ENCODE data around the gene EFCAB13.
"Not testable (repeated sequence)": the region's sequence is repeated elsewhere in the genome, so short reads cannot be mapped to it uniquely, and the experiment has no call there.

Gene EFCAB13

GRCh38 chr17:47373002-47373401 is 49.2 kb downstream of the EFCAB13 start:
- no peak overlapping the region for H2AFZ ChIP-seq
- no peak overlapping the region for H3K4me3 ChIP-seq (ENCODE audit: low read depth, low read length)
- no peak overlapping the region for H3K9ac ChIP-seq
- no peaks in the 10 kb centered on the region for H3K4me1 ChIP-seq
- no peak overlapping the region for H3K27ac ChIP-seq
- no peaks in the 10 kb centered on the region for H3K27me3 ChIP-seq (ENCODE audit: control insufficient read depth, insufficient read depth, low read length)
- no peaks in the 10 kb centered on the region for H3K79me2 ChIP-seq
- no peak overlapping the region for H3K4me2 ChIP-seq (ENCODE audit: low read length)
- H3K9me3 ChIP-seq (ENCODE audit: control insufficient read depth, low read length): no peaks in the 10 kb centered on the region
- no peak for TF ChIP-seq CTCF (IDR thresholded peaks at IDR 0.05)
- H3K36me3 ChIP-seq (ENCODE audit: control insufficient read depth, insufficient read depth, low read length): no peaks in the 10 kb centered on the region

GRCh38 chr17:47376247-47376646 is 52.5 kb downstream of the EFCAB13 start:
- Histone ChIP-seq H2AFZ (no peak overlapping the region), H3K9ac (no peak overlapping the region), H3K9me3 (ENCODE audit: control insufficient read depth, low read length) (no peaks in the 10 kb centered on the region), H3K27ac (no peak overlapping the region), H3K79me2 (no peaks in the 10 kb centered on the region), H3K36me3 (ENCODE audit: control insufficient read depth, insufficient read depth, low read length) (no peaks in the 10 kb centered on the region), H3K4me2 (ENCODE audit: low read length) (no peak overlapping the region), H3K4me3 (ENCODE audit: low read depth, low read length) (no peak overlapping the region), H3K27me3 (ENCODE audit: control insufficient read depth, insufficient read depth, low read length) (no peaks in the 10 kb centered on the region), H3K4me1 (no peaks in the 10 kb centered on the region)
- TF ChIP-seq CTCF (IDR thresholded peaks at IDR 0.05): no peak

- Histone ChIP-seq H3K27ac (no peak overlapping the region), H3K36me3 (ENCODE audit: control insufficient read depth, insufficient read depth, low read length) (no peaks in the 10 kb centered on the region), H3K4me2 (ENCODE audit: low read length) (no peak overlapping the region), H3K9me3 (ENCODE audit: control insufficient read depth, low read length) (no peaks in the 10 kb centered on the region), H3K4me3 (ENCODE audit: low read depth, low read length) (no peak overlapping the region), H3K9ac (no peak overlapping the region), H3K27me3 (ENCODE audit: control insufficient read depth, insufficient read depth, low read length) (no peaks in the 10 kb centered on the region), H3K4me1 (no peaks in the 10 kb centered on the region), H3K79me2 (no peaks in the 10 kb centered on the region), H2AFZ (no peak overlapping the region)
- TF ChIP-seq CTCF (IDR thresholded peaks at IDR 0.05): no peak
These were observed 65.1 kb downstream of the EFCAB13 start for GRCh38 chr17:47388825-47389224.

GRCh38 chr17:47397532-47398128 is 73.9 kb downstream of the EFCAB13 start:
- not testable (repeated sequence) for H3K36me3 ChIP-seq (ENCODE audit: control insufficient read depth, insufficient read depth, low read length); H3K4me2 ChIP-seq (ENCODE audit: low read length); H3K9ac ChIP-seq; H3K79me2 ChIP-seq; H3K27me3 ChIP-seq (ENCODE audit: control insufficient read depth, insufficient read depth, low read length); H3K4me3 ChIP-seq (ENCODE audit: low read depth, low read length); H3K9me3 ChIP-seq (ENCODE audit: control insufficient read depth, low read length); H3K27ac ChIP-seq; H3K4me1 ChIP-seq; H2AFZ ChIP-seq

- Histone ChIP-seq H3K9me3 (ENCODE audit: control insufficient read depth, low read length) (no peaks in the 10 kb centered on the region), H3K27ac (no peak overlapping the region), H3K9ac (no peak overlapping the region), H3K4me1 (no peaks in the 10 kb centered on the region), H3K79me2 (no peaks in the 10 kb centered on the region), H3K4me3 (ENCODE audit: low read depth, low read length) (no peak overlapping the region), H2AFZ (no peak overlapping the region), H3K27me3 (ENCODE audit: control insufficient read depth, insufficient read depth, low read length) (no peaks in the 10 kb centered on the region), H3K36me3 (ENCODE audit: control insufficient read depth, insufficient read depth, low read length) (no peaks in the 10 kb centered on the region), H3K4me2 (ENCODE audit: low read length) (no peak overlapping the region)
- TF ChIP-seq CTCF (IDR thresholded peaks at IDR 0.05): no peak
These were observed 76.6 kb downstream of the EFCAB13 start for GRCh38 chr17:47400333-47400732.
